ENCODE data around the gene MPND. TPM values are rescaled to one million over a fixed set of nuclear protein-coding genes. Genes with fewer than 3 reads are reported as not detected.

MPND gene
- total RNA-seq, 1 donor from 2014 or later = 25.2 TPM

DNA sequence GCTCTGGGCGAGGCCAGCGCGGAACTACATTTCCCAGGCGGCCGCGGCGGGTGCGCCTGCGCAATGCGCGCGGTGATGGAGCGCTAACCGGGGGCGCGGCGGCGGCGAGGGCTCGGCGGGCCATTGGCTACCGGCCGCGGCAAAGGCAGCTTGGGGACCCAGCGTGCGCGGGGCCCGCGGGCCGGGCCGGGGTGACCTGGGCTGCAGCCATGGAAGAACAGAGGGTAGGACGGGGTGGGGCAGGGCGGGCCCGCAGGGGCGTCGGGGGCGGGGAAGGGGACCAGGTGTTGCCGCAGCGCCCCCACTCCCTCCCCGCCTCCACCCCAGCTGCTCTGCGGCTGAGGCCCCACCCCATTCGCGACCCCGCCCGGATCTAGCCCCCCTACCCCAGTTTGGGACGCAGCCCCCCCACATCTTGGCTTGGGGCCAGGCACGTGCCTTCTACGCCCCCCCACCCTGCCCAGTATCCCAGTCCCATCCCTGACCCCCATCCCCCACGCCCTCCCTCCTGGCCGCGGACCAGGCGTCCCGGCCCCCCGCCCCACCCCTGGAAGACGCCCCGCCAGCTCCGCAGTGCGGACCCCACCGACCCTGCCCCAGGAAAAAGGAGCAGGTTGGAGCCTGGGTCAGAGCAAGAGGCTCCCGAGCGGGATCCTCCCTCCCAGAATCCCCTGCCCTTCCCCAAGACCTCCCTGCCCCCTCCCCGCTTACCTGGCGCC lies 38.7 kb upstream of the MPND start, which contains the start of gene FSD1:
Gene FSD1, plus strand, starts transcription at position 61 of the 719 bp plus-strand sequence. Its CDS starts 149 bp downstream, at position 210.
- H3K9me3 Mint-ChIP-seq = no peaks in the 10 kb centered on the region
- intact Hi-C loops (cut with micrococcal nuclease) = no loop called here
- ATAC-seq (ENCODE audit: low read depth) (peak; percentile 84), DNase-seq (peak; percentile 61)
- H3K27ac Mint-ChIP-seq = no peak within 1 kb of the TSS
- peaks cover 7% of the 10 kb centered on the region for H3K4me1 Mint-ChIP-seq
- H3K4me3 Mint-ChIP-seq = peak within 1 kb of the TSS; percentile 41
- POLR2A ChIA-PET = no interaction called here
- H3K36me3 Mint-ChIP-seq (ENCODE audit: low read depth) = no peaks in the 10 kb centered on the region
- CTCF ChIA-PET = no interaction called here
- TF ChIP-seq, protein P1, sequence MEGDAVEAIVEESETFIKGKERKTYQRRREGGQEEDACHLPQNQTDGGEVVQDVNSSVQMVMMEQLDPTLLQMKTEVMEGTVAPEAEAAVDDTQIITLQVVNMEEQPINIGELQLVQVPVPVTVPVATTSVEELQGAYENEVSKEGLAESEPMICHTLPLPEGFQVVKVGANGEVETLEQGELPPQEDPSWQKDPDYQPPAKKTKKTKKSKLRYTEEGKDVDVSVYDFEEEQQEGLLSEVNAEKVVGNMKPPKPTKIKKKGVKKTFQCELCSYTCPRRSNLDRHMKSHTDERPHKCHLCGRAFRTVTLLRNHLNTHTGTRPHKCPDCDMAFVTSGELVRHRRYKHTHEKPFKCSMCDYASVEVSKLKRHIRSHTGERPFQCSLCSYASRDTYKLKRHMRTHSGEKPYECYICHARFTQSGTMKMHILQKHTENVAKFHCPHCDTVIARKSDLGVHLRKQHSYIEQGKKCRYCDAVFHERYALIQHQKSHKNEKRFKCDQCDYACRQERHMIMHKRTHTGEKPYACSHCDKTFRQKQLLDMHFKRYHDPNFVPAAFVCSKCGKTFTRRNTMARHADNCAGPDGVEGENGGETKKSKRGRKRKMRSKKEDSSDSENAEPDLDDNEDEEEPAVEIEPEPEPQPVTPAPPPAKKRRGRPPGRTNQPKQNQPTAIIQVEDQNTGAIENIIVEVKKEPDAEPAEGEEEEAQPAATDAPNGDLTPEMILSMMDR (IDR thresholded peaks at IDR 0.05) = no peak
- H3K27me3 Mint-ChIP-seq = peaks cover 10% of the 10 kb centered on the region

GRCh38 chr19:4305257-4305612 lies 38.1 kb upstream of the MPND start:
- H3K4me1 Mint-ChIP-seq = peaks cover 7% of the 10 kb centered on the region
- CTCF ChIA-PET = no interaction called here

DNA sequence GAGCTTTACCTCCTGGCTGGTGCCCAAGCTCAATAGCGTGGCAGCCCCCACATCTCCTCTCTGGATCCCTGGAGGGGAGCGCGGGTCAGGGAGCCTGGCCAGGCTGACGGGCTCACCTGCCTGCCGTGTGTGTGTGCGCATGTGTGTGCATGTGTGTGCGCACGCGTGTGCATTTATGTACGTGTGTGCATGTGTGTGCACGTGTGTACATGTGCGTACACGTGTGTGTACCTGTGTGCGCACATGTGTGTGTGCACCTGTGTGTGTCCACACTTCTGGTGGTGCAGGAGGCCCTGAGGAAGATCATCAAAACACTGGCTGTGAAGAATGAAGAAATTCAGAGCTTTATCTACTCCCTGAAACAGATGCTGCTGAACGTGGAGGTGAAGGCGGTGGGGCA lies 37.7 kb upstream of the MPND start:
- ChIA-PET CTCF (no interaction called here), POLR2A (no interaction called here)
- intact Hi-C loops (cut with micrococcal nuclease) = no loop called here
- H3K36me3 Mint-ChIP-seq (ENCODE audit: low read depth) = no peaks in the 10 kb centered on the region
- TF ChIP-seq, protein P1 (IDR thresholded peaks at IDR 0.05) = no peak
- ATAC-seq (ENCODE audit: low read depth) = no peak
- H3K9me3 Mint-ChIP-seq = no peaks in the 10 kb centered on the region
- H3K4me3 Mint-ChIP-seq = no peak overlapping the region
- peaks cover 7% of the 10 kb centered on the region for H3K4me1 Mint-ChIP-seq
- DNase-seq = no peak
- H3K27ac Mint-ChIP-seq = no peak overlapping the region
- peaks cover 8% of the 10 kb centered on the region for H3K27me3 Mint-ChIP-seq

More at GRCh38 chr19:4305257-4305612, 38.1 kb upstream of the MPND start:
- TF ChIP-seq, protein P1 (IDR thresholded peaks at IDR 0.05) = no peak
- ATAC-seq (ENCODE audit: low read depth) = no peak
- POLR2A ChIA-PET = no interaction called here
- Mint-ChIP-seq H3K9me3 (no peaks in the 10 kb centered on the region), H3K27me3 (peaks cover 10% of the 10 kb centered on the region), H3K27ac (no peak overlapping the region), H3K36me3 (ENCODE audit: low read depth) (no peaks in the 10 kb centered on the region), H3K4me3 (no peak overlapping the region)
- intact Hi-C loops (cut with micrococcal nuclease) = no loop called here
- DNase-seq = no peak

- CTCF ChIA-PET = no interaction called here
- H3K4me3 Mint-ChIP-seq = no peak overlapping the region
- no peak for ATAC-seq (ENCODE audit: low read depth)
These were observed 32.9 kb upstream of the MPND start for GRCh38 chr19:4310247-4311121.

More at GRCh38 chr19:4310247-4311121, 32.9 kb upstream of the MPND start:
- Mint-ChIP-seq H3K4me1 (no peaks in the 10 kb centered on the region), H3K27me3 (peaks cover 3% of the 10 kb centered on the region), H3K27ac (no peak overlapping the region), H3K36me3 (ENCODE audit: low read depth) (no peaks in the 10 kb centered on the region), H3K9me3 (no peaks in the 10 kb centered on the region)
- POLR2A ChIA-PET = no interaction called here
- intact Hi-C loops (cut with micrococcal nuclease) = no loop called here
- no peak for DNase-seq
- TF ChIP-seq, protein P1 (IDR thresholded peaks at IDR 0.05) = no peak

All from activated B cell treated with CpG ODN at 0.5 μM for 24 hours (primary cell).